ENCODE data around the gene PGLYRP4. TPM values are rescaled to one million over a fixed set of nuclear protein-coding genes. Genes with fewer than 3 reads are reported as not detected.

PGLYRP4 gene, protein sequence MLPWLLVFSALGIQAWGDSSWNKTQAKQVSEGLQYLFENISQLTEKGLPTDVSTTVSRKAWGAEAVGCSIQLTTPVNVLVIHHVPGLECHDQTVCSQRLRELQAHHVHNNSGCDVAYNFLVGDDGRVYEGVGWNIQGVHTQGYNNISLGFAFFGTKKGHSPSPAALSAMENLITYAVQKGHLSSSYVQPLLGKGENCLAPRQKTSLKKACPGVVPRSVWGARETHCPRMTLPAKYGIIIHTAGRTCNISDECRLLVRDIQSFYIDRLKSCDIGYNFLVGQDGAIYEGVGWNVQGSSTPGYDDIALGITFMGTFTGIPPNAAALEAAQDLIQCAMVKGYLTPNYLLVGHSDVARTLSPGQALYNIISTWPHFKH
- not detected in 2 replicates for total RNA-seq

DNA sequence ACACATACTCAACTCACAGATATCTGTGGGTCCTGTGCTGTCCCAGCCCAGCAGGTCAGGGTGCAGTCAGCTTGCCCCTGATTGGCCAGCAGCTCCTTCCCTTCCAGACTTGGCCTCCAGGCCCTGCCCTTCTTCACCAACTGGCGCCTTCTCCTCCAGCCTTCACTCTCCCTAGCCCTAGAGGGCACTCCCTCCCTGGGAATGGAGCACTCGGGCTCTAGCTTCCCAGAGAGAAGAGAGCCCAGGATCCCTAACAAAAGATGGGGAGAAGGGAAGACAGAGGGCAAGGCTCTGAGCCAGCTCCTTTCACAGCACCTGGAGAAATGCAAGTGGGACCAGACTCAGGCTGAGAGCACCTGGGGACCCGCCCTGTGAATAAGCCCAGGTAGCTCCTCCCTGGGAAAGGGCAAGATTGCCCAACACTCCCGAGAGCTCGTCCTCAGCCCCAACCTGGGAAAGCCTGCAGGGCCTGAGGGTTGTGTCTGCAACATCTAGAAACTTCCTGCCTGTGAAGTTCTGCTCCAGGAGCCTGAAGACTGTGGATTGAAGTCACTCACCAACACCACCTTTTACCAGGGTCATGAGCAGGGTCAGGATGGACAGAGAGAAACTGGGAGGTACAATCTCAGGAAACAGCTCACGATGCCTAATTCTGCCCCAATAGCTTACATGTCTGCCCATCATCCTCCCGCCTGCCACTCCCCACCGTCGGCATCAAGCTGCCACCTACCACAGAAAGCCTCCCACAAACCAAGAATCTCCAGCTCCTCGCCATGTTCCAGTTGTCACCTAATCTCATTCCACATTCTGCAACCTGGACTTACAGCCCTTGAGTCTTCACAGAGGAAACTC lies at the start of gene PGLYRP4:
Gene PGLYRP4, minus strand, starts transcription at position 331 of the 852 bp plus-strand sequence. CDS start 909 bp downstream, outside the sequence.

DNA sequence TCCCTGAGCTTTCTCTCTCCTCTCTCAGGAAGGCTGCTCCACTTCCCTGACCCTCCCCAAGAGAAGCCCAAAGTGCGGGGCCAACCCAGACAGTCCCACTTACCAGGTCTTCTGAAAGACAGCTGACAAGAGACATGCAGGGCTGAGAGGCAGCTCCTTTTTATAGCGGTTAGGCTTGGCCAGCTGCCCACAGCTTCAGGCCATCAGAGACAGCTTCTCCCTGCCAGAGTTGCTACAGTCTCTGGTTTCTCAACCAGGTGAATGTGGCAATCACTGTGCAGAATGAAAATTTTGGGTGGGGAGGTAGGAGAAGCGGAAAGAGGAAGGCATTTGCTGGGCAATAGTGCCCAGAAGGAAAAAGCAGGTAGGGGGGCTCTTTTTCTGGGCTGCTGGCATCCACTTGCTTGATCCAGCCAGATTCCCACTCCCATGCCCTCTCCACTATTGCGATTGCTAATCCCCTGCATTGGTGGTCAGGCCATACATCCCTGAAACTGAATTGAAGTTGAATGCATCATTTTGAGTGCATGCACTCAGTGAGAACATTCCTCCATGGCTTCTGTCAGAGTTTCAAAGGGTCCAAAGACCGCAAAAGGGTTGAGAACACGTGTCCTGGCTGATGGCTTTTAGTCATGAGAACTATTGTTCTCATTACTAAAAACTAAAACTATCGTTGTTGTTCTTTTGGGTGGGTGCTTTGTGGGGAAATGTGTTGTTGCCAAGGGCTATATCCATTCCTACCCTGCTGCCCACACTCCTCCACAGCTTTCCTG lies 42.5 kb upstream of the PGLYRP4 start, which contains the start of gene S100A8:
Gene S100A8, minus strand, starts transcription at position 136 of the 773 bp plus-strand sequence. CDS start 538 bp downstream, outside the sequence.

DNA sequence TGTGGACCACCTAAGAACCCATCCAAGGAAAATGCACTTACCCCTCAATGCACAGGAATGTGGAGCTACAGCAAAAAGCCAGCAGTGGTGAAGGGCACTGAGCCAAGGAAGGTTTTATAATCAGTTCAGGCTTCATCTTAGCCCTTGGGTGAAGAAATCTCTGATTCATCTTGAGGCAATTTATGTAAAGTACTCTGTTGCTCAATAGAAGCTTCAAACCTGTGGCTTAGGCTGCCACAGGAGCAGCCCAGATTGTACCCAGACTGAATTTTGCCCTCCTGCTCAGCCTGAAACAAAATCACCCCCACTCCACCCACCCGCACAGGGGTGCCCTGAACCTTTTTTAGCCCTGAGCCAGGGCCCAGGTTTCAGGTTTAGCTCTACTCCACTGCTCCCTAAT lies 26.9 kb upstream of the PGLYRP4 start, which contains the start of gene S100A12:
Gene S100A12, minus strand, starts transcription at position 111 of the 400 bp plus-strand sequence. CDS start 1,029 bp downstream, outside the sequence.

GRCh38 chr1:153357853-153358690 lies 9.4 kb upstream of the PGLYRP4 start, which contains the start of gene S100A9:
S100A9 (plus strand) TSS chr1:153357854; CDS start chr1:153358284, 430 bp downstream.

GRCh38 chr1:153312570-153313186 lies 36.0 kb downstream of the PGLYRP4 start, which contains the start of gene PGLYRP3:
PGLYRP3 (minus strand) TSS chr1:153312952; CDS start chr1:153310665, 2,287 bp downstream.

Small RNA genes within 50 kb of the gene (small RNA-seq; reads per million reads assigned to genes)
- gene RNU6-160P (ENCODE audit: low replicate concordance) (not detected), gene S100A15A (ENCODE audit: low replicate concordance) (not detected)

Other genes starting within 250 kb of the PGLYRP4 start
- gene SPRR2F, start 235.3 kb downstream of the PGLYRP4 start, total RNA-seq: not detected in 2 replicates
- gene SPRR2G, start 198.0 kb downstream of the PGLYRP4 start, total RNA-seq: not detected in 2 replicates
- not detected in 2 replicates for gene LELP1, start 145.4 kb downstream of the PGLYRP4 start, total RNA-seq
- gene PRR9, start 131.3 kb downstream of the PGLYRP4 start, total RNA-seq: 0.22 and 0.29 TPM in 2 replicates
- gene LORICRIN, start 89.2 kb downstream of the PGLYRP4 start, total RNA-seq: not detected in 2 replicates
- not detected in 2 replicates for gene PGLYRP3, start 35.9 kb downstream of the PGLYRP4 start, total RNA-seq
- gene S100A9, start 9.0 kb upstream of the PGLYRP4 start, total RNA-seq: not detected in 2 replicates
- gene S100A12, start 26.8 kb upstream of the PGLYRP4 start, total RNA-seq: not detected in 2 replicates
- gene S100A8, start 42.2 kb upstream of the PGLYRP4 start, total RNA-seq: not detected in 2 replicates
- gene S100A7A, start 67.7 kb upstream of the PGLYRP4 start, total RNA-seq: not detected in 2 replicates
- not detected in 2 replicates for gene S100A7, start 111.8 kb upstream of the PGLYRP4 start, total RNA-seq
- gene S100A6, start 187.2 kb upstream of the PGLYRP4 start, total RNA-seq: 353 and 608 TPM in 2 replicates
- 1.1 TPM in 1 of 2 replicates, not detected in the other for gene S100A5, start 192.1 kb upstream of the PGLYRP4 start, total RNA-seq
- 77.0 and 337 TPM in 2 replicates for gene S100A4, start 197.0 kb upstream of the PGLYRP4 start, total RNA-seq
- gene S100A3, start 200.4 kb upstream of the PGLYRP4 start, total RNA-seq: 2.4 and 14.2 TPM in 2 replicates
- 1.1 and 2.1 TPM in 2 replicates for gene S100A2, start 217.0 kb upstream of the PGLYRP4 start, total RNA-seq